SK-N-MC (cell line): ENCODE data around the gene SMAD7.
"Not testable (repeated sequence)": the region's sequence is repeated elsewhere in the genome, so short reads cannot be mapped to it uniquely, and the experiment has no call there.

Experiments used
- DNase-seq: peaks from one replicate; pipeline ENCODE4 v3.0.0-alpha.2; 2011; ENCODE audit warnings: low read depth, low spot score
- H3K27ac ChIP-seq: fragments of 200-600 bp; sonication (generic); 2 replicates; pipeline ENCODE4 v1.5.1; 2016; ENCODE audit warnings: mixed run types
- H3K36me3 ChIP-seq: fragments of 200-600 bp; sonication (generic); 2 replicates; pipeline ENCODE4 v1.6.1; 2017; ENCODE audit warnings: antibody characterized with exemption, low read length, mixed read lengths; ENCODE audit not compliant: insufficient read depth
- H3K4me3 ChIP-seq: fragments of 200-600 bp; sonication (generic); 2 replicates; pipeline ENCODE4 v1.5.1; 2016
- H3K9ac ChIP-seq: fragments of 200-600 bp; sonication (generic); 2 replicates; pipeline ENCODE4 v1.8.0; 2017; ENCODE audit warnings: mixed run types, mixed read lengths; ENCODE audit not compliant: insufficient read length
- H3K9me3 ChIP-seq: fragments of 200-600 bp; sonication (generic); 2 replicates; pipeline ENCODE4 v1.6.1; 2017; ENCODE audit warnings: low read depth, mild to moderate bottlenecking, antibody characterized with exemption, low read length, moderate library complexity, mixed read lengths
- EZH2 ChIP-seq: fragments of 200-600 bp; sonication (generic); IDR thresholded peaks from one replicate; pipeline ENCODE4 v1.6.1; 2017; ENCODE audit warnings: antibody characterized with exemption
- FOXP2 ChIP-seq: optimal IDR thresholded peaks from 2 replicates; pipeline ENCODE3; 2011; ENCODE audit warnings: mild to moderate bottlenecking, moderate library complexity; ENCODE audit not compliant: insufficient read depth; ENCODE audit errors: extremely low read length, control extremely low read depth
- POLR2AphosphoS5 ChIP-seq: IDR thresholded peaks from 2 replicates; pipeline ENCODE4 v1.6.1; 2012; ENCODE audit warnings: mild to moderate bottlenecking, low read depth, low read length, borderline replicate concordance

SMAD7 gene

GRCh38 chr18:48877941-48878340 lies 72.8 kb downstream of the SMAD7 start:
- H3K27ac ChIP-seq = no peak overlapping the region
- DNase-seq = no peak
- no peaks in the 10 kb centered on the region for H3K9me3 ChIP-seq
- H3K36me3 ChIP-seq = no peaks in the 10 kb centered on the region
- no peak overlapping the region for H3K9ac ChIP-seq
- no peak for TF ChIP-seq POLR2AphosphoS5
- H3K4me3 ChIP-seq = no peak overlapping the region

GRCh38 chr18:48876590-48876989 lies 74.2 kb downstream of the SMAD7 start:
- no peak overlapping the region for H3K4me3 ChIP-seq
- no peak overlapping the region for H3K27ac ChIP-seq
- DNase-seq = no peak
- no peak overlapping the region for H3K9ac ChIP-seq
- TF ChIP-seq POLR2AphosphoS5 (no peak), EZH2 (no peak), FOXP2 (no peak)
- no peaks in the 10 kb centered on the region for H3K9me3 ChIP-seq
- no peaks in the 10 kb centered on the region for H3K36me3 ChIP-seq

DNA sequence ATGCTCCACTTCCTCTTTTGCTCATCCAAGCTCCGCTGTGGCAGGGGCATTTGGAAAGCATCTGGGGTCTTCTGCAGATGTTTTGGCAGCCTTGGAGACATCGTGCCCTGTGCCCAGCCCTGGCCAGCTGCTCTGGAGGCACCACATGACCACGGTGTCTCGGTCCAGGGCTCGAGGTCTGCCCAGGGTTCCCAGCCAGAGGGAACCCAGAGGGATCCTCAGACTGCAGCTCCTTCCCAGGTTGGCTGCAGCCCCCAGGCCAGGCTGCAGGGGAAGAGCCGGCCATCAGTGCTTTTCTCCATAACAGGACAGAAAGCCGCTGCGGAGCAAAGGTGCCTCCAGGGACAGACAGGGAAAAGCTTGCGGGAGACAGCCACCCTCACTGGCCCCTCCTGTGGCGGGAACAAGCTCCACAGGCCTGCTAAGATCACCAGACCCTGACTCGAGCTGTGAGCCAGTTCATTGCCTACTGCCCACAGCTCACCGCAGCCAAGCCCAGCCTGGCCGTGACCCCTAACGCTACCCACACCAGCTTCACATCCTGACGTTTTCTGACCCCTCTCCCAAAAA lies 74.7 kb downstream of the SMAD7 start:
- H3K9me3 ChIP-seq = no peaks in the 10 kb centered on the region
- H3K9ac ChIP-seq = no peak overlapping the region
- DNase-seq = no peak
- no peaks in the 10 kb centered on the region for H3K36me3 ChIP-seq
- no peak overlapping the region for H3K27ac ChIP-seq
- no peak overlapping the region for H3K4me3 ChIP-seq
- no peak for TF ChIP-seq POLR2AphosphoS5
- TF ChIP-seq EZH2 = no peak
- TF ChIP-seq FOXP2 = no peak

GRCh38 chr18:48875314-48875941 lies 75.3 kb downstream of the SMAD7 start:
- Histone ChIP-seq H3K27ac (no peak overlapping the region), H3K9ac (no peak overlapping the region), H3K4me3 (no peak overlapping the region), H3K9me3 (no peaks in the 10 kb centered on the region), H3K36me3 (no peaks in the 10 kb centered on the region)
- TF ChIP-seq FOXP2 = no peak
- TF ChIP-seq POLR2AphosphoS5 = no peak
- TF ChIP-seq EZH2 = no peak
- no peak for DNase-seq

GRCh38 chr18:48874701-48875162 lies 76.0 kb downstream of the SMAD7 start:
- Histone ChIP-seq H3K9ac (no peak overlapping the region), H3K9me3 (no peaks in the 10 kb centered on the region), H3K36me3 (no peaks in the 10 kb centered on the region), H3K4me3 (no peak overlapping the region), H3K27ac (no peak overlapping the region)
- no peak for DNase-seq
- TF ChIP-seq FOXP2 (no peak), EZH2 (no peak), POLR2AphosphoS5 (no peak)

DNA sequence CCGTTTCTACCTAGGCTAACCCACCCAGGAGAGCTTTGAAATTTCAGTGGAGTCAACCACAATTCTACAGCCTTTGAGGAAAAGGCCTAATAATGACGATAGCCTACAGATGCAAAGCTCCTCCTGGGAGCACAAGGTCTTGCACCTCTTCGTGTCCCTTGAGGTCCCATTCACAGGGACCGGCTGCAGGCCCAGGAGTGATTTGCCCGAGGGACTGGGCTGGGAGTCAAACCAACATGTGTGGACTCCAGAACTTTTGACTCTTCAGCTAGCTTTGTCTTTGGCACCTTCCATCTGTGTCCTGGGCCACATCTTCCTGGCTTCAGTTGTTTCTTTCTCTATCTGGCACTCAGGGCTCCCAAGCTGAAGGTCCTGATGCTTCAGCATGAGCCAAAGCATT lies 76.5 kb downstream of the SMAD7 start:
- DNase-seq = no peak
- H3K9ac ChIP-seq = no peak overlapping the region
- no peak overlapping the region for H3K27ac ChIP-seq
- H3K36me3 ChIP-seq = no peaks in the 10 kb centered on the region
- no peak for TF ChIP-seq FOXP2
- no peak for TF ChIP-seq POLR2AphosphoS5
- no peak for TF ChIP-seq EZH2
- H3K4me3 ChIP-seq = no peak overlapping the region
- no peaks in the 10 kb centered on the region for H3K9me3 ChIP-seq

DNA sequence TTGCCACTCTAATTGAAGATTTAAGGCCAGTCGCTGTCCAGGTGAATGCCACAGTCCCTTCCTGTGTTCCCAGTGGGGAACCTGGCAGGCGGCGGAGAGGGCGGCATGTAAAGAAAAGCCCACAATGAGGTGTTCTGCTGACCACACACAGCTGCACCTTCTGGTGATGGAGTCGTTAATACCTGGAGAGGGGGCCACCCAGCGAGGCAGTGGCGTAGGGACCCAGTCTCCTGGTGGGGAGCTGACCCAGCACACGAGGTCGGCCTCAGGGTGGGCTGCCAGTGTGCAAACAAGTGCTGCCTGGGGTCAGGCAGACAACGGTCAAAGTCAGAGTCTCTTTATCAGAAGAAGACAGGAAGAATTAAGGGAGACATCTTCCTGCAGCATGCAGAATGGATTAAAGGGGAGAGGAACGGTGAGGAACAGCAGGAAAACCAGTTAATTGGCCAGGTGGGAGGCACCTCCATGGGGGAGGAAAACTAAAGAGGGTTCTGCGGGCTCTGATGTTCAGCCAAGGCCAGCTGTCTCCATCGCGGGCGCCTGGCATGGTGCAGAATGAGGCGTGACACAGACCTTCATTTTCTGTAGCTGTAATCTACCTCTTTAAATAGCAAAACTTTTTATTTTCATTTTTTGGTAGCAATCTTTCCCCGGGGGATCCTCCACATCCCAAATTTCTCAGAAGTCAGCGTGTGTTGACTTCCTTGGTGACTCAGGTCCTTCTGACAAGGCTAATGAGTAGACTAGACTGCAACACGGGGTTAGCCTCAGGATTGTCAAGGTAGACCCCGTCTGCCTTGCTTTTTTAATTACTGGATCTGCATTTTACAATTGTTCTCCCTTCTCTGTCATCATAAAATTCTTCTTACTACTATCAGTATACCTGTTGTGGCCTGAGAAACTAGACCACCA lies 78.3 kb downstream of the SMAD7 start:
- TF ChIP-seq POLR2AphosphoS5 = no peak
- no peak overlapping the region for H3K27ac ChIP-seq
- H3K9ac ChIP-seq = no peak overlapping the region
- H3K9me3 ChIP-seq = no peaks in the 10 kb centered on the region
- no peaks in the 10 kb centered on the region for H3K36me3 ChIP-seq
- no peak for DNase-seq
- no peak overlapping the region for H3K4me3 ChIP-seq

GRCh38 chr18:48871391-48872166 lies 79.2 kb downstream of the SMAD7 start:
- no peak overlapping the region for H3K9ac ChIP-seq
- TF ChIP-seq EZH2 = no peak
- no peak for TF ChIP-seq POLR2AphosphoS5
- TF ChIP-seq FOXP2 = no peak
- no peak for DNase-seq
- H3K4me3 ChIP-seq = no peak overlapping the region
- no peaks in the 10 kb centered on the region for H3K36me3 ChIP-seq
- no peak overlapping the region for H3K27ac ChIP-seq
- H3K9me3 ChIP-seq = no peaks in the 10 kb centered on the region

GRCh38 chr18:48870926-48871325 lies 79.8 kb downstream of the SMAD7 start:
- H3K27ac ChIP-seq, DNase-seq, H3K9ac ChIP-seq, H3K36me3 ChIP-seq, H3K9me3 ChIP-seq, H3K4me3 ChIP-seq: not testable (repeated sequence)
